Measurements from ENCODE around the gene AFTPH.

The AFTPH gene

DNA sequence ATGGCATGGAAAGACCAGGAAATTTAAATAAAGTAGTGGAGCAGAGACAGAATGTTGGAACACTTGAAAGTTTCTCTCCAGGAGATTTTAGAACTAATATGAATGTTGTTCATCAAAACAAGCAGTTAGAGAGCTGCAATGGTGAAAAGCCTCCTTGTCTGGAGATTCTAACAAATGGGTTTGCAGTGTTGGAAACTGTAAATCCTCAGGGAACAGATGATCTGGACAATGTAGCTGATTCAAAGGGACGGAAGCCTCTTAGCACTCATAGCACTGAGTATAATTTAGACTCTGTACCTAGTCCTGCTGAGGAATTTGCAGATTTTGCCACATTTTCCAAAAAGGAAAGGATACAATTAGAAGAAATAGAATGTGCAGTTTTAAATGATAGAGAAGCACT is 27.7 kb downstream of the AFTPH start:
- FAIRE-seq (no peak), DNase-seq (ENCODE audit: insufficient read length, low spot score) (no peak)
- no peak for TF ChIP-seq PAX5 (IDR thresholded peaks at IDR 0.05; ENCODE audit: insufficient read depth, low read length, severe bottlenecking)
- no peak for TF ChIP-seq POLR2AphosphoS5 (IDR thresholded peaks at IDR 0.05; ENCODE audit: low read depth, low read length)
- no peak for TF ChIP-seq POU2F2 (IDR thresholded peaks at IDR 0.05; ENCODE audit: low read depth, low read length)
- TF ChIP-seq SPI1 (IDR thresholded peaks at IDR 0.05; ENCODE audit: low read depth, low read length) = no peak
- no peak for TF ChIP-seq TAF1 (IDR thresholded peaks at IDR 0.05; ENCODE audit: low read depth, low read length)
- TF ChIP-seq POLR2A (IDR thresholded peaks at IDR 0.05; ENCODE audit: low read depth, low read length) = no peak

- TF ChIP-seq TAF1 (IDR thresholded peaks at IDR 0.05; ENCODE audit: low read depth, low read length) (no peak), POU2F2 (IDR thresholded peaks at IDR 0.05; ENCODE audit: low read depth, low read length) (no peak)
- FAIRE-seq = no peak
- no peak for DNase-seq (ENCODE audit: insufficient read length, low spot score)
Observed at GRCh38 chr2:64554117-64554516, 30.0 kb downstream of the AFTPH start.

- no peak for FAIRE-seq
- TF ChIP-seq POLR2A (IDR thresholded peaks at IDR 0.05; ENCODE audit: low read depth, low read length) (no peak), SPI1 (IDR thresholded peaks at IDR 0.05; ENCODE audit: low read depth, low read length) (no peak), TAF1 (IDR thresholded peaks at IDR 0.05; ENCODE audit: low read depth, low read length) (no peak), POLR2AphosphoS5 (IDR thresholded peaks at IDR 0.05; ENCODE audit: low read depth, low read length) (no peak), POU2F2 (IDR thresholded peaks at IDR 0.05; ENCODE audit: low read depth, low read length) (no peak), PAX5 (IDR thresholded peaks at IDR 0.05; ENCODE audit: insufficient read depth, low read length, severe bottlenecking) (no peak)
- no peak for DNase-seq (ENCODE audit: insufficient read length, low spot score)
Observed at GRCh38 chr2:64558445-64559081, 34.4 kb downstream of the AFTPH start.

- DNase-seq (ENCODE audit: insufficient read length, low spot score) (no peak), FAIRE-seq (peak; percentile 58)
- no peak for TF ChIP-seq POLR2A (IDR thresholded peaks at IDR 0.05; ENCODE audit: low read depth, low read length)
- TF ChIP-seq SPI1 (IDR thresholded peaks at IDR 0.05; ENCODE audit: low read depth, low read length) = no peak
- no peak for TF ChIP-seq POLR2AphosphoS5 (IDR thresholded peaks at IDR 0.05; ENCODE audit: low read depth, low read length)
- TF ChIP-seq PAX5 (IDR thresholded peaks at IDR 0.05; ENCODE audit: insufficient read depth, low read length, severe bottlenecking) = no peak
- TF ChIP-seq POU2F2 (IDR thresholded peaks at IDR 0.05; ENCODE audit: low read depth, low read length) = no peak
- TF ChIP-seq TAF1 (IDR thresholded peaks at IDR 0.05; ENCODE audit: low read depth, low read length) = no peak
Observed at GRCh38 chr2:64562148-64562784, 38.1 kb downstream of the AFTPH start.

GRCh38 chr2:64563436-64563938 is 39.4 kb downstream of the AFTPH start:
- DNase-seq (ENCODE audit: insufficient read length, low spot score) (no peak), FAIRE-seq (no peak)
- TF ChIP-seq PAX5 (IDR thresholded peaks at IDR 0.05; ENCODE audit: insufficient read depth, low read length, severe bottlenecking) (no peak), POU2F2 (IDR thresholded peaks at IDR 0.05; ENCODE audit: low read depth, low read length) (no peak), TAF1 (IDR thresholded peaks at IDR 0.05; ENCODE audit: low read depth, low read length) (no peak), SPI1 (IDR thresholded peaks at IDR 0.05; ENCODE audit: low read depth, low read length) (no peak), POLR2A (IDR thresholded peaks at IDR 0.05; ENCODE audit: low read depth, low read length) (no peak), POLR2AphosphoS5 (IDR thresholded peaks at IDR 0.05; ENCODE audit: low read depth, low read length) (no peak)

DNA sequence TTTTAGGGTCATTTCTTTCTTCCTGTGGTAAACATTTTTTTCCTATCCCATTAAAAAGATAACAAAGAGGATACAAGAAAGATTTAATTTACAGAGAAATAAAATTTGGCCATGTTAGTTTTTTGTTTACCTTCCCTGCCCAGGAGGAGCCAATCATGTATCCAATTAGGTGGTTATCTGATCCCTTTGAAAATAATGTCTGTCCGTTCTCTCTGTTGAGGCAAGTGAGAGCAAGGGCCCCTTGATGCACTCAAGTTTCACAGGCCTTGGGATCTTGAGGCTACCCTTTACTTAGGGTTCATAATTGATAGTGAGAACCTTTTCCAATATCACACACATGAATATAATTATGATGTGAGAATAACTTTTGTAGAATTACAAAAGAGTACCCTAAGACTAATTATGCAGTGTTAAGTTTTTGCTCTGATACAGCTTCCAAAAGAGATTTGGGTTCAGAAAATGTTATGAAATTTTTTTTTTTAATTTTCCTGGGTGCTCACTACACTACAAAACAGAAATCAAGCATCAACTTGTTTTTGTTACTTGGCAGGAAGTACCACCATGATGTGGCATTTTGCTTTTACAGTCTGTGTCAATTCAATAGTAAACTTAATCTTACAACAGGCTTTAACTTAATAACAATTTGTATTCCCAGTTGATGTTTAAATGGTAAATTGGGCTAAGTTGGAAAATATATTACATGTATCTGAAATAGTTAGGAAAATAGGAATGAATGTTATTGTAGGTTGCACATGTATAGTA is 42.0 kb downstream of the AFTPH start:
- no peak for DNase-seq (ENCODE audit: insufficient read length, low spot score)
- no peak for FAIRE-seq
- TF ChIP-seq POU2F2 (IDR thresholded peaks at IDR 0.05; ENCODE audit: low read depth, low read length) (no peak), TAF1 (IDR thresholded peaks at IDR 0.05; ENCODE audit: low read depth, low read length) (no peak), POLR2AphosphoS5 (IDR thresholded peaks at IDR 0.05; ENCODE audit: low read depth, low read length) (no peak), PAX5 (IDR thresholded peaks at IDR 0.05; ENCODE audit: insufficient read depth, low read length, severe bottlenecking) (no peak), POLR2A (IDR thresholded peaks at IDR 0.05; ENCODE audit: low read depth, low read length) (no peak), SPI1 (IDR thresholded peaks at IDR 0.05; ENCODE audit: low read depth, low read length) (no peak)

DNA sequence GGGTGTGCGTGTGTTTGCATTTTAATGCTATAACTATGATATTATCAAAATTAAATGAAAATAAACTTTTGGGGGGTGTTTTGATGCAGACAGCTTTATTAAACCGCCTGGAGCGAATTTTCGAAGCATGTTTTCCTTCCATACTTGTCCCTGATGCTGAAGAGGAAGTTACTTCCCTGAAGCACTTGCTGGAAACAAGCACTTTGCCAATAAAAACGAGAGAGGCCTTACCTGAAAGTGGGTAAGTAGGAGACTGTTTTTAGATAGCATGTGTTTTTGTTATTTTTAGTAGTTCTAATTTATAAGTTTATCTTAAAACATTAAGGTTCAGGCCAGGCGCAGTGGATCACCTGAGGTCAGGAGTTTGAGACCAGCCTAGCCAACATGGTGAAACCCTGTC is 43.3 kb downstream of the AFTPH start:
- DNase-seq (ENCODE audit: insufficient read length, low spot score) (no peak), FAIRE-seq (no peak)
- no peak for TF ChIP-seq POLR2AphosphoS5 (IDR thresholded peaks at IDR 0.05; ENCODE audit: low read depth, low read length)
- no peak for TF ChIP-seq TAF1 (IDR thresholded peaks at IDR 0.05; ENCODE audit: low read depth, low read length)
- no peak for TF ChIP-seq PAX5 (IDR thresholded peaks at IDR 0.05; ENCODE audit: insufficient read depth, low read length, severe bottlenecking)
- TF ChIP-seq POU2F2 (IDR thresholded peaks at IDR 0.05; ENCODE audit: low read depth, low read length) = no peak
- TF ChIP-seq POLR2A (IDR thresholded peaks at IDR 0.05; ENCODE audit: low read depth, low read length) = no peak
- no peak for TF ChIP-seq SPI1 (IDR thresholded peaks at IDR 0.05; ENCODE audit: low read depth, low read length)

- FAIRE-seq (no peak), DNase-seq (ENCODE audit: insufficient read length, low spot score) (no peak)
- TF ChIP-seq SPI1 (IDR thresholded peaks at IDR 0.05; ENCODE audit: low read depth, low read length) (no peak), TAF1 (IDR thresholded peaks at IDR 0.05; ENCODE audit: low read depth, low read length) (no peak), POLR2A (IDR thresholded peaks at IDR 0.05; ENCODE audit: low read depth, low read length) (no peak), PAX5 (IDR thresholded peaks at IDR 0.05; ENCODE audit: insufficient read depth, low read length, severe bottlenecking) (no peak), POU2F2 (IDR thresholded peaks at IDR 0.05; ENCODE audit: low read depth, low read length) (no peak), POLR2AphosphoS5 (IDR thresholded peaks at IDR 0.05; ENCODE audit: low read depth, low read length) (no peak)
Observed at GRCh38 chr2:64568836-64569235, 44.7 kb downstream of the AFTPH start.

- no peak for TF ChIP-seq POLR2AphosphoS5 (IDR thresholded peaks at IDR 0.05; ENCODE audit: low read depth, low read length)
- no peak for TF ChIP-seq POLR2A (IDR thresholded peaks at IDR 0.05; ENCODE audit: low read depth, low read length)
- TF ChIP-seq TAF1 (IDR thresholded peaks at IDR 0.05; ENCODE audit: low read depth, low read length) = no peak
- no peak for TF ChIP-seq PAX5 (IDR thresholded peaks at IDR 0.05; ENCODE audit: insufficient read depth, low read length, severe bottlenecking)
- TF ChIP-seq SPI1 (IDR thresholded peaks at IDR 0.05; ENCODE audit: low read depth, low read length) = no peak
- no peak for TF ChIP-seq POU2F2 (IDR thresholded peaks at IDR 0.05; ENCODE audit: low read depth, low read length)
- DNase-seq (ENCODE audit: insufficient read length, low spot score) (no peak), FAIRE-seq (no peak)
Observed at GRCh38 chr2:64574871-64575270, 50.7 kb downstream of the AFTPH start.

All from GM12891 (cell line).